Neural cell (in vitro differentiated cells): ENCODE results near the gene ZNF768.

ENCODE experiments used
- CTCF ChIP-seq: fragments of 450-650 bp; IDR thresholded peaks from 2 replicates; pipeline ENCODE4 v1.5.1; 2014; ENCODE audit warnings: antibody characterized with exemption, mild to moderate bottlenecking, moderate library complexity; ENCODE audit not compliant: poor library complexity, severe bottlenecking
- EP300 ChIP-seq: fragments of 450-650 bp; conservative IDR thresholded peaks from 2 replicates; pipeline ENCODE4 v1.6.1; 2014; ENCODE audit warnings: antibody characterized with exemption, mild to moderate bottlenecking, moderate library complexity; ENCODE audit not compliant: poor library complexity, severe bottlenecking
- EZH2 ChIP-seq: fragments of 200-600, 300-800 bp; shearing (Covaris generic), sonication (generic); IDR thresholded peaks from 2 replicates; pipeline ENCODE4 v1.6.1; 2014; ENCODE audit warnings: antibody characterized with exemption, low read length, borderline replicate concordance, mild to moderate bottlenecking; ENCODE audit not compliant: insufficient read depth, poor library complexity, severe bottlenecking
- MXI1 ChIP-seq: fragments of 450-650 bp; conservative IDR thresholded peaks from 2 replicates; pipeline ENCODE4 v1.6.1; 2014; ENCODE audit warnings: antibody characterized with exemption, mild to moderate bottlenecking; ENCODE audit not compliant: poor library complexity, severe bottlenecking
- POLR2AphosphoS5 ChIP-seq: IDR thresholded peaks from 2 replicates; pipeline ENCODE4 v1.6.1; 2012
- RAD21 ChIP-seq: fragments of 450-650 bp; conservative IDR thresholded peaks from 2 replicates; pipeline ENCODE4 v1.6.1; 2014; ENCODE audit warnings: antibody characterized with exemption, mild to moderate bottlenecking, moderate library complexity
- REST ChIP-seq: IDR thresholded peaks from 2 replicates; pipeline ENCODE4 v1.6.1; 2012; ENCODE audit warnings: borderline replicate concordance
- SMC3 ChIP-seq: fragments of 450-650 bp; conservative IDR thresholded peaks from 2 replicates; pipeline ENCODE4 v1.6.1; 2014; ENCODE audit warnings: antibody characterized with exemption, mild to moderate bottlenecking, moderate library complexity; ENCODE audit not compliant: poor library complexity
- TAF1 ChIP-seq: IDR thresholded peaks from 2 replicates; pipeline ENCODE4 v1.6.1; 2012; ENCODE audit warnings: low read depth

GRCh38 chr16:30530163-30531037 is 4.0 kb upstream of the ZNF768 start:
- TF ChIP-seq CTCF: no peak
- TF ChIP-seq TAF1: no peak
- TF ChIP-seq EZH2: no peak
- TF ChIP-seq REST: no peak
- no peak for TF ChIP-seq RAD21
- no peak for TF ChIP-seq SMC3
- TF ChIP-seq EP300: no peak
- TF ChIP-seq POLR2AphosphoS5: no peak
- TF ChIP-seq MXI1: no peak
